SK-N-SH (cell line): ENCODE measurements around the gene TANC1. TPM values are rescaled to one million over a fixed set of nuclear protein-coding genes. Genes with fewer than 3 reads are reported as not detected.
A peak's percentile ranks its signal among the peaks of the same experiment; 100 is the strongest.

Source experiments
- CTCF ChIA-PET: fragments of 300-600, 350-600 bp; formaldehyde crosslinking; extraction: SDS; loops from one replicate; lab custom pipeline; 2021; lab: Yijun Ruan, JAX
- POLR2A ChIA-PET: fragments of 350-600 bp; sonication (Branson Sonifier 250); formaldehyde crosslinking; extraction: SDS; loops from one replicate; lab custom pipeline; 2020; ENCODE audit warnings: antibody characterized with exemption, inconsistent platforms; lab: Yijun Ruan, JAX
- DNase-seq: peaks from one replicate; pipeline ENCODE4 v3.0.0; 2012
- H2AFZ ChIP-seq: fragments of 200-600 bp; sonication (generic); 2 replicates; pipeline ENCODE4 v1.8.1; 2016; ENCODE audit warnings: antibody characterized with exemption, mild to moderate bottlenecking, low read depth
- H3F3A ChIP-seq: fragments of 200-600 bp; sonication (generic); replicated peaks from 2 replicates; pipeline ENCODE3; 2016; ENCODE audit warnings: antibody characterized with exemption, mild to moderate bottlenecking; ENCODE audit not compliant: insufficient read depth
- H3K27ac ChIP-seq, 2 experiments: fragments of 200-500 bp in 1 of 2; fragments of 200-600 bp in 1 of 2; sonication (Bioruptor generic) in 1 of 2; sonication (generic), shearing (Covaris generic) in 1 of 2; 2 replicates each; pipeline versions ENCODE4 v1.5.1 to v1.6.1; 2014 to 2016; ENCODE audit warnings: low read depth in 2 of 2, inconsistent platforms in 1 of 2, low read length in 1 of 2, mild to moderate bottlenecking in 1 of 2, mixed read lengths in 1 of 2
- H3K27me3 ChIP-seq: fragments of 200-600 bp; sonication (generic), shearing (Covaris generic); 2 replicates; pipeline ENCODE4 v1.6.1; 2016; ENCODE audit warnings: mixed run types; ENCODE audit not compliant: insufficient read depth
- H3K36me3 ChIP-seq, 2 experiments: fragments of 200-500 bp in 1 of 2; fragments of 200-600 bp in 1 of 2; sonication (Bioruptor generic) in 1 of 2; sonication (generic) in 1 of 2; replicated peaks in 1 of 2; 2 replicates each; pipeline versions ENCODE3 to v1.5.1; 2014 to 2016; ENCODE audit warnings: low read length in 1 of 2, mild to moderate bottlenecking in 1 of 2; ENCODE audit not compliant: insufficient read depth in 2 of 2, control insufficient read depth in 1 of 2
- H3K4me1 ChIP-seq, 2 experiments: fragments of 200-500 bp in 1 of 2; fragments of 200-600 bp in 1 of 2; sonication (Bioruptor generic) in 1 of 2; sonication (generic), shearing (Covaris generic) in 1 of 2; 2 replicates each; pipeline versions ENCODE4 v1.5.1 to v1.6.1; 2014 to 2016; ENCODE audit warnings: low read depth in 1 of 2, low read length in 1 of 2, mixed run types in 1 of 2; ENCODE audit not compliant: insufficient read depth in 2 of 2, control insufficient read depth in 1 of 2
- H3K4me2 ChIP-seq: fragments of 200-600 bp; sonication (generic), shearing (Covaris generic); 2 replicates; pipeline ENCODE4 v1.6.1; 2017; ENCODE audit warnings: mixed run types
- H3K4me3 ChIP-seq, 2 experiments: fragments of 200-500 bp in 1 of 2; fragments of 200-600 bp in 1 of 2; sonication (Bioruptor generic) in 1 of 2; sonication (generic), shearing (Covaris generic) in 1 of 2; 2 replicates each; pipeline versions ENCODE4 v1.5.1 to v1.8.1; 2014 to 2016; ENCODE audit warnings: low read depth in 2 of 2, inconsistent platforms in 1 of 2, low read length in 1 of 2, mild to moderate bottlenecking in 1 of 2, mixed read lengths in 1 of 2, moderate library complexity in 1 of 2
- H3K79me2 ChIP-seq: fragments of 200-600 bp; sonication (generic); 2 replicates; pipeline ENCODE4 v1.8.1; 2017; ENCODE audit warnings: mild to moderate bottlenecking; ENCODE audit not compliant: insufficient read depth
- H3K9ac ChIP-seq: fragments of 200-600 bp; sonication (generic); 2 replicates; pipeline ENCODE4 v1.6.1; 2017; ENCODE audit warnings: mixed run types
- H3K9me2 ChIP-seq: fragments of 200-600 bp; sonication (generic); 2 replicates; pipeline ENCODE4 v1.6.1; 2017; ENCODE audit warnings: mixed run types
- H3K9me3 ChIP-seq: fragments of 200-600 bp; sonication (generic); 2 replicates; pipeline ENCODE4 v1.6.1; 2017; ENCODE audit warnings: mixed run types, mild to moderate bottlenecking, moderate library complexity
- H4K20me1 ChIP-seq: fragments of 200-600 bp; sonication (generic); 2 replicates; pipeline ENCODE4 v1.6.1; 2017; ENCODE audit warnings: mild to moderate bottlenecking, mixed run types; ENCODE audit not compliant: insufficient read depth
- CHD2 ChIP-seq: fragments of 150-350 bp; IDR thresholded peaks from 2 replicates; pipeline ENCODE4 v1.6.1; 2018; ENCODE audit warnings: low read length; ENCODE audit not compliant: partially characterized antibody
- FOXM1 ChIP-seq: IDR thresholded peaks from 2 replicates; pipeline ENCODE4 v1.4.0; 2012; ENCODE audit warnings: low read depth, mild to moderate bottlenecking
- GABPA ChIP-seq: IDR thresholded peaks from 2 replicates; pipeline ENCODE4 v1.4.0; 2012; ENCODE audit warnings: low read depth, mild to moderate bottlenecking
- GATA2 ChIP-seq: sonication (generic); formaldehyde crosslinking; IDR thresholded peaks from 2 replicates; pipeline ENCODE4 v1.5.0; 2020; ENCODE audit warnings: mild to moderate bottlenecking, missing genetic modification reagents
- MAX ChIP-seq: IDR thresholded peaks from 2 replicates; pipeline ENCODE4 v1.4.0; 2012; ENCODE audit warnings: low read depth
- MEF2A ChIP-seq: IDR thresholded peaks from 2 replicates; pipeline ENCODE4 v1.4.0; 2012; ENCODE audit warnings: low read depth, borderline replicate concordance
- NFIC ChIP-seq: IDR thresholded peaks from 2 replicates; pipeline ENCODE4 v1.4.0; 2012; ENCODE audit warnings: borderline replicate concordance
- RAD21 ChIP-seq: IDR thresholded peaks from 2 replicates; pipeline ENCODE4 v1.6.1; 2012; ENCODE audit warnings: mild to moderate bottlenecking, low read length
- RCOR1 ChIP-seq: fragments of 150-350 bp; IDR thresholded peaks from 2 replicates; pipeline ENCODE4 v1.6.1; 2017; ENCODE audit warnings: antibody characterized with exemption, low read length
- RXRA ChIP-seq: IDR thresholded peaks from 2 replicates; pipeline ENCODE4 v1.4.0; 2012; ENCODE audit warnings: low read depth, mild to moderate bottlenecking, borderline replicate concordance
- SIN3A ChIP-seq: IDR thresholded peaks from 2 replicates; pipeline ENCODE4 v1.6.1; 2012; ENCODE audit warnings: low read depth, mild to moderate bottlenecking, low read length, moderate library complexity, borderline replicate concordance
- TAF1 ChIP-seq: IDR thresholded peaks from 2 replicates; pipeline ENCODE4 v1.6.1; 2012; ENCODE audit warnings: low read depth, mild to moderate bottlenecking, low read length, moderate library complexity, borderline replicate concordance
- YY1 ChIP-seq: IDR thresholded peaks from 2 replicates; pipeline ENCODE4 v1.4.0; 2012; ENCODE audit warnings: low read depth, mild to moderate bottlenecking
- WGBS: methylation state at CpG from one replicate; pipeline ENCODE4 v1.1.6; 2017; ENCODE audit warnings: low lambda C conversion rate; 5-methylcytosine and 5-hydroxymethylcytosine counted together
- polyA plus RNA-seq, 3 experiments: library from polyadenylated mRNA; depleted of rRNA; stranded (reverse); fragments of >200 nt; gene quantifications; 2 replicates each; pipeline ENCODE4 v1.2.3, GENCODE V29; 2012
- TF ChIP-seq, protein P1 (sequence below): IDR thresholded peaks from 2 replicates; pipeline ENCODE4 v1.6.1; 2012; ENCODE audit warnings: mild to moderate bottlenecking, low read depth, low read length, moderate library complexity
- TF ChIP-seq, protein P2 (sequence below): IDR thresholded peaks from 2 replicates; pipeline ENCODE4 v1.4.0; 2012; ENCODE audit warnings: low read depth, borderline replicate concordance

TANC1 gene
- polyA plus RNA-seq, 1 of the 3 experiments (the other 2 are of a cell fraction) = 19.2 TPM

- H3K79me2 ChIP-seq = peaks cover 47% of the 10 kb centered on the region; the same call in 1 of the 2 replicates
- WGBS = 100% methylated on average over 1 of the region's 1 CpG
These were observed 128.5 kb downstream of the TANC1 start for GRCh38 chr2:159096901-159097300.

GRCh38 chr2:159098361-159098760 lies 129.9 kb downstream of the TANC1 start:
- CTCF ChIA-PET = interaction anchor here (1.6 kb wide), 1 partner anchor 10 kb away, joined by 4 read pairs; no protein-coding TSS in a partner anchor
- Histone ChIP-seq H4K20me1 (no peaks in the 10 kb centered on the region), H3K36me3 (peaks cover 10 to 12% of the 10 kb centered on the region in 2 experiments)
- no peak for TF ChIP-seq RXRA
- no peak for TF ChIP-seq TAF1
- TF ChIP-seq, protein P1, sequence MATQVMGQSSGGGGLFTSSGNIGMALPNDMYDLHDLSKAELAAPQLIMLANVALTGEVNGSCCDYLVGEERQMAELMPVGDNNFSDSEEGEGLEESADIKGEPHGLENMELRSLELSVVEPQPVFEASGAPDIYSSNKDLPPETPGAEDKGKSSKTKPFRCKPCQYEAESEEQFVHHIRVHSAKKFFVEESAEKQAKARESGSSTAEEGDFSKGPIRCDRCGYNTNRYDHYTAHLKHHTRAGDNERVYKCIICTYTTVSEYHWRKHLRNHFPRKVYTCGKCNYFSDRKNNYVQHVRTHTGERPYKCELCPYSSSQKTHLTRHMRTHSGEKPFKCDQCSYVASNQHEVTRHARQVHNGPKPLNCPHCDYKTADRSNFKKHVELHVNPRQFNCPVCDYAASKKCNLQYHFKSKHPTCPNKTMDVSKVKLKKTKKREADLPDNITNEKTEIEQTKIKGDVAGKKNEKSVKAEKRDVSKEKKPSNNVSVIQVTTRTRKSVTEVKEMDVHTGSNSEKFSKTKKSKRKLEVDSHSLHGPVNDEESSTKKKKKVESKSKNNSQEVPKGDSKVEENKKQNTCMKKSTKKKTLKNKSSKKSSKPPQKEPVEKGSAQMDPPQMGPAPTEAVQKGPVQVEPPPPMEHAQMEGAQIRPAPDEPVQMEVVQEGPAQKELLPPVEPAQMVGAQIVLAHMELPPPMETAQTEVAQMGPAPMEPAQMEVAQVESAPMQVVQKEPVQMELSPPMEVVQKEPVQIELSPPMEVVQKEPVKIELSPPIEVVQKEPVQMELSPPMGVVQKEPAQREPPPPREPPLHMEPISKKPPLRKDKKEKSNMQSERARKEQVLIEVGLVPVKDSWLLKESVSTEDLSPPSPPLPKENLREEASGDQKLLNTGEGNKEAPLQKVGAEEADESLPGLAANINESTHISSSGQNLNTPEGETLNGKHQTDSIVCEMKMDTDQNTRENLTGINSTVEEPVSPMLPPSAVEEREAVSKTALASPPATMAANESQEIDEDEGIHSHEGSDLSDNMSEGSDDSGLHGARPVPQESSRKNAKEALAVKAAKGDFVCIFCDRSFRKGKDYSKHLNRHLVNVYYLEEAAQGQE = no peak
- no peak for TF ChIP-seq RAD21
- TF ChIP-seq YY1 = no peak
- no peak for TF ChIP-seq FOXM1
- no peak for TF ChIP-seq GATA2 (CRISPR knock-in tag)
- no peak for TF ChIP-seq SIN3A
- TF ChIP-seq, protein P2, sequence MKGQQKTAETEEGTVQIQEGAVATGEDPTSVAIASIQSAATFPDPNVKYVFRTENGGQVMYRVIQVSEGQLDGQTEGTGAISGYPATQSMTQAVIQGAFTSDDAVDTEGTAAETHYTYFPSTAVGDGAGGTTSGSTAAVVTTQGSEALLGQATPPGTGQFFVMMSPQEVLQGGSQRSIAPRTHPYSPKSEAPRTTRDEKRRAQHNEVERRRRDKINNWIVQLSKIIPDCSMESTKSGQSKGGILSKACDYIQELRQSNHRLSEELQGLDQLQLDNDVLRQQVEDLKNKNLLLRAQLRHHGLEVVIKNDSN = no peak
- TF ChIP-seq NFIC = no peak
- TF ChIP-seq CHD2 = no peak
- no peak for TF ChIP-seq RCOR1
- TF ChIP-seq MEF2A = no peak
- TF ChIP-seq, all 33 proteins: peak for 0
- Histone ChIP-seq H3K9ac (no peak overlapping the region), H3K27me3 (no peaks in the 10 kb centered on the region), H2AFZ (no peak overlapping the region), H3K79me2 (peaks cover 37% of the 10 kb centered on the region; the same call in 1 of the 2 replicates), H3K4me1 (peaks cover 13 to 22% of the 10 kb centered on the region in 2 experiments; a peak in 3 of 4 replicates), H3K4me3 (no peak overlapping the region), H3K4me2 (no peak overlapping the region), H3K9me2 (no peaks in the 10 kb centered on the region), H3K27ac (peak overlapping the region; percentile 34 to 62), H3F3A (peaks cover 15% of the 10 kb centered on the region), H3K9me3 (no peaks in the 10 kb centered on the region)
- no peak for DNase-seq
- 90% methylated on average over 3 of the region's 3 CpGs for WGBS
- POLR2A ChIA-PET = no interaction called here

More at GRCh38 chr2:159096901-159097300, 128.5 kb downstream of the TANC1 start:
- no peaks in the 10 kb centered on the region for H4K20me1 ChIP-seq
- ChIA-PET POLR2A (no interaction called here), CTCF (interaction anchor here (1.1 to 1.5 kb wide), 2 partner anchors 8 to 22 kb away, joined by 3 to 6 read pairs; no protein-coding TSS in a partner anchor)
- DNase-seq = no peak
- H3K9me2 ChIP-seq = no peaks in the 10 kb centered on the region
- H2AFZ ChIP-seq = no peak overlapping the region
- no peak overlapping the region for H3K4me3 ChIP-seq
- H3K9me3 ChIP-seq = no peaks in the 10 kb centered on the region
- no peaks in the 10 kb centered on the region for H3K27me3 ChIP-seq
- H3K4me1 ChIP-seq = peaks cover 20 to 27% of the 10 kb centered on the region in 2 experiments; a peak in 3 of 4 replicates
- peaks cover 15% of the 10 kb centered on the region for H3F3A ChIP-seq
- peaks cover 9 to 12% of the 10 kb centered on the region in 2 experiments for H3K36me3 ChIP-seq
- no peak overlapping the region for H3K4me2 ChIP-seq
- TF ChIP-seq GABPA = no peak
- no peak for TF ChIP-seq RXRA
- TF ChIP-seq MAX = no peak
- no peak overlapping the region for H3K27ac ChIP-seq
- H3K9ac ChIP-seq = no peak overlapping the region
